ENCODE results near the gene NANOS1.
A peak's percentile ranks its signal among the peaks of the same experiment; 100 is the strongest.

Gene NANOS1

GRCh38 chr10:119029613-119030420, at the start of gene NANOS1:
NANOS1 (plus strand) TSS chr10:119029714; CDS start chr10:119029802, 88 bp downstream.
- no peak for DNase-seq

GRCh38 chr10:118980135-118980865, 49.2 kb upstream of the NANOS1 start:
- no peak for DNase-seq

- DNase-seq, result no peak
Measured at GRCh38 chr10:118980870-118981269, 48.6 kb upstream of the NANOS1 start.

- DNase-seq, result no peak
Measured at GRCh38 chr10:118981946-118982345, 47.6 kb upstream of the NANOS1 start.

GRCh38 chr10:118982366-118982765, 47.1 kb upstream of the NANOS1 start:
- no peak for DNase-seq

- DNase-seq, result no peak
Measured at GRCh38 chr10:118983263-118983662, 46.3 kb upstream of the NANOS1 start.

- DNase-seq, result no peak
Measured at GRCh38 chr10:118985576-118985975, 43.9 kb upstream of the NANOS1 start.

- peak in 1 of 2 donors; percentile 10 for DNase-seq
Measured at GRCh38 chr10:118986815-118987790, 42.4 kb upstream of the NANOS1 start.

GRCh38 chr10:118990326-118990725, 39.2 kb upstream of the NANOS1 start:
- DNase-seq, result no peak

GRCh38 chr10:118992496-118992895, 37.0 kb upstream of the NANOS1 start:
- no peak for DNase-seq

GRCh38 chr10:118993214-118993613, 36.3 kb upstream of the NANOS1 start:
- DNase-seq, result no peak

GRCh38 chr10:118994321-118994720, 35.2 kb upstream of the NANOS1 start:
- DNase-seq, result no peak

GRCh38 chr10:118995739-118996138, 33.8 kb upstream of the NANOS1 start:
- no peak for DNase-seq

- DNase-seq, result no peak
Measured at GRCh38 chr10:118997379-118997778, 32.1 kb upstream of the NANOS1 start.

- DNase-seq, result no peak
Measured at GRCh38 chr10:118998183-118998582, 31.3 kb upstream of the NANOS1 start.

- DNase-seq, result no peak
Measured at GRCh38 chr10:119001717-119002500, 27.6 kb upstream of the NANOS1 start.

- DNase-seq, result no peak
Measured at GRCh38 chr10:119003572-119004289, 25.8 kb upstream of the NANOS1 start.

- no peak for DNase-seq
Measured at GRCh38 chr10:119005362-119006043, 24.0 kb upstream of the NANOS1 start.

- no peak for DNase-seq
Measured at GRCh38 chr10:119006451-119007210, 22.9 kb upstream of the NANOS1 start.

GRCh38 chr10:119007211-119007574, 22.3 kb upstream of the NANOS1 start:
- DNase-seq, result no peak

Data from CD4-positive, alpha-beta T cell treated with Interferon alpha-2 for 1 hour (primary cell).